ENCODE results near the gene ACOX1.

Gene ACOX1

DNA sequence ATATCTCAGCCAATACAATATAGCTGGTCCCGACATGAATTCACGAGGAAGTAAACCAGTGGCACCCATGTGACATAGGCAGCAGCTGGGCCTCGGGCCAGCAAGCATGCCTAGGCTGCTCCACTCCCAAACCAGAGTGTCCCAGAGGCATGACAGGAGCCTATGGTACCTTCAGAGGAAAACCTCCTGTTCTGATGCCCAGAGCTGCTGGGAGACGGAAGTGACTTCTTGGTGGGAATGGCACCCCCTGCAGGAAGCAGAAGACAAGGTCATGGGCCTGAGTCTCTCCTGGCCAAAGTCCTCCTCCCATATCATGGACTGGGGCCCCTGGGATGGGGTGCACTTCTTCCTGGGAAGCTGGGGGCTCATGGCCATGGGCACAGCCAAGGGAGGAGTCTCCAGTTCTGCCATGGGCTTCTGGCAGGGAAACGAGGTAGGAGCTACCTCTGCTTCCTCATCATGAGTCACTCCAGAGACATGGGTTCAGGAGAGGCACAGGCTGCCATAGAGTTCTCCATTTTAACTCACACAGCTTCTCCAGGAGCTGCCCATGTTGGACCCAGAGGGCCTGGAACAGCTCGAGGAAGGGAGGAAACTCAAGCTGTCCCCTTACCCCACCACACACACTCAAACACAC lies 51.6 kb downstream of the ACOX1 start:
- FAIRE-seq: no peak

DNA sequence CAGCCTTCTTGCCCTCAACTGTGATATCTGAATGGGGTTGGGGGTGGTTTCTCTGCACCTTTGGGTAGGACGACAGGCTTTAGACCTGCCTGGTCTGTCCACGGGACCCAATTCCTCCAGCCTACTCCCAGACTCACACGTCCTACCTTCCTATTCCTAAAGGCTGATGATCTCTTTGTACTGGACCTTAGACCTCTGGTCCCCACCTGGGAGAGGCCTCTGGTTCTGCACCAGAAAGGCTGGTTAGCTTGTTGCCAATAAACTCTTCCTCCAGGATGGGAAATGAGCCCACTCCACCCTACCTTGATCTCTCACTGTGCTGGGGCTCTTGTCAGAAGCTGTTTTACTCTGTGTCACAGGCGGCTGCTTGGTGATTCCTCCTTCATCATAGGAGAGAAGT lies 52.5 kb downstream of the ACOX1 start:
- no peak for FAIRE-seq

DNA sequence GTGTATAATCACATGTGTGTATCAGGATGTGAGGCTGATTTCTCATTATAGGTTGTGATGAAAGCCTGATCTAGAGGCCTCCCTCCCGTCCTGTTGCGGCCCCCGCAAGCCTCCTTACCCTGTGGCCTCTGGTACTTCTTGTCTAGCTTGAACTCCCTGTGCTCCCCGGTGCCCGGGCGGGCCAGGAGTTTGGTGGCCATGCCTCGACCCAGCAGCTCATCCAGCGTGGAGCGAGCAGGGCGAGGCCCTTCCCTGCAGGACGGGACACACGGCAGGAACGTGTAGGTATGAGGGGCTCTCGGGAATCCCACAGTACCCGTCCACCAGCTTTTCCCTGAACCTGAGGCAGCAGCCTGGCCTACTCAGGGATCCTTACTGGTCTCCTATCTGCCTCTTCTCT lies 53.1 kb downstream of the ACOX1 start:
- FAIRE-seq: no peak

DNA sequence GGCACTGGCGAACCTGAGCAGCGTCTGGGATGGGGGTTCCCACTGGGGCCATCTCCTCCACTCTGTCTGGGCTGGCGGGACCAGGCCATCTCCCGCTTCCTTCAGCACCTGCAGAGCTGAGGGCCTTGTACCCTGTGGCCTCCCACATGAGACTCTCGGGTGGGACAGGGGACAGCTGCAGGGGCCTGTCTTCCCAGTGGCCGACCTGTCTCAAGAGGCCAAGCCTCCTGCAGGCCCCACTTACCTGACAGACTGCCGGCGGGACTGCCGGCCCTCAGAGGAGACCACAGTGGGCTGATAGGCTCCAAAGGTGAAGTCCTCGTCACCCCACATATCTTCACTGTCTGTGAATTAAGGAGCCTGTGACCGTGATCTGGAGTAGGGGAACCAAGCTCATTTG lies 53.9 kb downstream of the ACOX1 start:
- no peak for FAIRE-seq

DNA sequence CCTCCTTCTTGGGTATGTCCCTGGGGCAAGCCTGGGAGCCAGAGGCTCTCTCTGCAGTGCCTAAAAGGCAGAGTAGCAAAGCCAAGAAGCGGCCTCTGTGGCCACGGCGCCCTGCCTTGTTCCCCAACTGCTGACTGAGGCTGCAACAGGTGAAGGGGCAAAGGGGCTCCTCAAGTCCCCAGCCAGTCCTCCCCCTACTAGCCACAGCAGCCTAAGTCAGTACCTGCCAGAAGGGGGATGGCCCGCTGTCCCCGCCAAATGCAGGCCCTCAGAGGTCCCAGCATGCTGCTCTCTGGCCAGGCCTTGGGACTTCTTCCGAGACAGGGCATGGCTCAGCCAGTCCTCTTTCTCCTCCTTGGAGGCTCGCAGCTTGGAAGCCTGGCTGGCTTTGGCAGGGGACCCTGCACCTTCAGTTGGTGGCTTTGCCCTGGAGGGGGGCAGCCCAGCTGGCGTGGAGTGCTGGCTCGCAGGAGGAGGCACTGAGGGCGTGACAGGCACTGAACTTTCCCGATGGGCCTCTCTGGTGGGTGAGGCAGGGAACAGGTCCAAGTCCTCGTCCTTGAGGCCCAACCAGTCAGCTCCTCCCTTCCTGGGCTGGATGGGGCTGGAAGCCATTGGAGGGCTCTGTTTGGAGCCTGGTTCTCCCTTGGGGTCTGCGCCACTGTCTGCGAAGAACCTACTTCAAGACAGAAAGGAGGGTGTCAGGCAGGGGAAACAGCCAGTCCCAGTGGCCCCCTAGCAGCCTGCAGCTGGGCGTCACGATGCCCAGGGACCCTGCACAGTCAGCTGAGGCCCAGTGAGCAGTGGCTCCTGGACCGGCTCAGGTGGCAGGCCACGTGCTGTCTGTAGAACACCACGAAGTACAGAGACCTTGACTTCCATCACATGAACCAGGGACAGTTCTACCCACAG lies 55.7 kb downstream of the ACOX1 start:
- FAIRE-seq: no peak

DNA sequence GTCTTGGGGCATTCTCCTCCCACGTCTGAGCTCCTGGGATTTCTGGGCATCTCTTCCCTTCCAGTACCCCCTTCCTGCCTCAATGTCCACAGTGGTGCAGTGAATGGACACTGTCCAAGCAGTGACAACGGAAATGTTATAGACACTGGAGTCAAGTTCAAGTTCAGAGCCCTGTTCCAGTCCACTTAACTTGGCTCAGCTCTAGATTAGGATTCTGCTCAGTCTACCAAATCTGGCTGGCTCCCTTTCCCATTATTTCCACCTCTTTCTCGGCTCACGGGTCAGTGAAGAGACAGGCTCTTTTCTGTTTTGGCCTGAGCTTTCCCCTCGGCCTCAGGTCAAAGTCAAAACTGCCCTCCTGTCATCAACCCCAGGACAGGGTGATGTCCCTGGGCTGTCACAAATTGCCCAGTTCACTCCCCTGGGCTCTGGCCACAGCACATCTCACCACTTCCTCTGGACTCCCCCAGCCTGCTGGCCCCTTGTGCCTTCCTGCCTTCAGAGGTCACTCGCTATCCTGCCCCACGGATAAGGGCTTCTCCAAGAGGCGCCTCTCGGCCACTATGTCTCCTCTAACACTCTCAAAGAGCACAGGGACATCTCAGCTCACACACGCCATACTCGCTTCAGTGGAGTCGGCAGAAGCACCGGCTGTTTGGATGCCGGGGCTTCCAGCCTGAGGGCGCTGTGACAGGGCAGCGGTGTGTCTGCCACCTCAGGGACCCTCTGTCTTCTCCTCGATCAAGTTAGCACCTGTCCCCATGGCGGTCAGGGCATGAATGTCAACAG lies 56.6 kb downstream of the ACOX1 start:
- no peak for FAIRE-seq

DNA sequence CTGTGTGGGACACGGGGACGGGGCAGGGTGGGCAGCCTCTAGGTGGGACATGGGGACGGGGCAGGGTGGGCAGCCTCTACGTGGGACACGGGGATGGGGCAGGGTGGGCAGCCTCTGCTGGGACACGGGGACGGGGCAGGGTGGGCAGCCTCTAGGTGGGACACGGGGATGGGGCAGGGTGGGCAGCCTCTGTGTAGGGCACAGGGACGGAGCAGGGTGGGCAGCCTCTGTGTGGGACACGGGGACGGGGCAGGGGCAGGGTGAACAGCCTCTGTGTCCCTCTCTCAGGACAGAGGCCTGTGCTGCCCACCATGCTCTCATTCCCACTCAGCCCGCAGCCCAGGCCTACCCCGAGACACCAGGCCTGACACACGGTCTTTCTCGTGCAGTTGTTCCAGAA lies 57.4 kb downstream of the ACOX1 start:
- no peak for FAIRE-seq

DNA sequence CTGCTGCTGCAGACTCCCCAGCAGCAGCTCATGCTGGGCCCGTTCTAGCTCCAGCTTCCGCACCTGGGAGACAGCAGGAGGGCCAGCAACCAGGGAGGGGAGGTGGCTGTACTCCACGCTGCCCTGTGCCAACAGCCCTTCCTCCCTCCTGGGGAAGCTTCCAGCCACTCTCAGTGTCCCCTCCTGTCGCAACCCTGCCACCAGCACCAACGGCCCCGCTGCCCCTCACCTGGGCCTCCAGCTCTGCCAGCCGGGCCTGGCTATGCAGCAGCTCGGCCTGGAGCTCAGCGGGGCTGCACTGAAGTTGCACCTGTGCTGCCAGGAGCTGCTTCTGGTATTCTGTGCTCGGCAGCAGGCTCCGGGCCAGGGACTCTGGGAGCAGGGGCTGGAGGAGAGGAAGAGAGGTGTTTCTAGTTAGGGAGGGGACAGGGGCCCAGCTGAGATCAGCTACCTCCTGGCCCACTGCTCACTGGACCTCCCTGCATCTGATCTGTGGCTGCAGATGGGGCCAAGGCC lies 58.9 kb downstream of the ACOX1 start:
- no peak for FAIRE-seq

DNA sequence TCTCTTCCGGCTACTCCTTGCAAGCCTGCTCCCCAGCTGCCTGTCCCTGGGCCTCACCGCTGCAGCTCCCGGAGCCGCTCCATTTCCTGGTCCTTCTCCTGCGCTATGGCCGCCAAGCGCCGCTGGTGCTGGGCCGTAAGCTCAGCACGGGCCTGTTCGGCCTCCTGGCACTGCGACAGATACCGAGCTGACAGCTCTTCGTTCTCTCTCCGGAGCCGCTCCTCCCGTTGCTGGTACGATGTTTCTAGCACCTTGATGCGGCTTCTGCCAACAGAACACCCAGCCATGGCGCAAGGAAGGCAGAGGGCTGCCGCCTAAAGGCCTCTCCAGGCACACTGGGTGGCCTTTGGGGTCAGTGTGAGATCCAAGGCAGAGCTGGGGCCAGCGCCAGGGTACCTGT lies 59.4 kb downstream of the ACOX1 start:
- FAIRE-seq: no peak

DNA sequence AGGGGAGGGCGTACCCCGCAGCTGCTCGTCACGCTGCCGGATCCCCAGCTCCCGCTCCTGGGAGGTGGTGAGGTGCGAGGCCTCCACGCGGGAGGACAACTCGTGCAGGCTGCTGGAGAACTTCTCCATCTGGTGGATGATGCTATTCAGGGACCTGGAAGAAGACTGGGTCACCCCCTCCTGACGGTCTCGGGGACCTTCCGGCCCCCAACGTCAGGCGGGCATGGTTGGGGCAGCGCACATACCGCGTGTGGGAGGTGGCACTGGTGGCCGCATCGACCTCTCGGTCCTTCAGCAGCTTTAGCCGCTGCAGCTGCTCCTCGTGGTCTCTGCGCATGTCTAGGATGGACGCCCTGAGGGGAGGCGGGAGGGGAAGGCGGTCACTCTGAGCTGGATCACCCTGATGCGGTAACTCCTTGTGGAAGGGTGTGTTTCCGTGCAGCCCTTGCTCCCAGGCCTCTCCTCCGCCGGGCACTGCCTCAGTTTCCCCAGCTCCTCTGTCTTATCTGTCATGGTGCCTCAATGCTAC lies 61.0 kb downstream of the ACOX1 start:
- no peak for FAIRE-seq

DNA sequence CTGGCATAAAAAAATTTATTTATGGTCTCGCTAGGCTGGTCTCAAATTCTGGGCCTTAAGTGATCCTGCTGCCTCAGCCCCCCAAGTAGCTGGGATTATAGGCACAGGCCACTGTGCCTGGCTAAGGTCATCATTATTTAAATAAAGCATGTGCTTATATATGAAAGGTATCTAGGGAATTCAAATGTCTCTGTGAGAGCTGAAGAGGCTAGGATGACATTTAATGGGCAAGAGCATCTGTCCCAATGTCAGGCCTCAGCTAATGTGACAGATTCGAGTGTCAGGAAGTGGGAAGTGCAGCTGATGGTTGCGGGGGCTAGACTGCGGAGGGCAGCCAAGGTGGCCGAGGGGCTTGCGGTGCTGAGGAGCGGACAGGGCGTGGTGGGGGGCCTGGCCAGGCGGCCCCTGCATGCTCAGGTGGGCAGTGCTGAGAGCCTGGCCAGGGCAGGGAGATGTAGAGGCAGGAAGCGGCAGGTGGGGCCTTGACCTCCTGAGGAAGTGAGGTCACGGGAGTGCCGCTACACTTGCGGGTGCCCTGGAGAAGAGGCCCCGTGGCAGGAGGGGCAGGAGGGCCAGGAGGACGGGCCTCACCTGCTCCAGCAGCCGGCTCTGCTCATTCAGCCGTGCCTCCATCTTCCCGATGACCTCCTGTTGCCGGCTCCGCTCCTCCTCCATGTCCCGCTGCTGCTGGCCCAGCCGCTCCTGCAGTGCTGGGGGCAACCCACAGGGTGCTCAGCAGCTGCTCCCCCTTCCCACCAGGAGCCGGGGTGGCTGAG lies 61.6 kb downstream of the ACOX1 start:
- FAIRE-seq: no peak

DNA sequence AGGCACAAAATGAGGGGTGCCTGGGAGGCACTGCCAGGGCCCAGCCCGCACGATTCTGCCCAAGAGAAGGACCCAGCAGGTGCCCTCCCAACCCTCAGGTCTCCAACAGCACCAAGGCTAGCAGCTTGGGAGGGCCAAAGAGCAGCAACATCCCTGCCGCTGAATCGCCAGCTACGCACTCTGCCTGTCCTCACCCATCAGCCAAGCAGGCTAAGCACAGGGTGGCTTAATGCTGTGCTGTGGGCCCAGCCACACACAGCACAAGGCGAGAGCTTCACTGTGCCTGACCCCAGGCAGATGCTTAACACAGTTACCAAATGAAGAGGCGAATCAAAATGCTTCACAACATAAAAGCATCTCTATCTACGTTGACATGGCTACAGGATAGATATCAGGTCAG lies 63.7 kb downstream of the ACOX1 start:
- FAIRE-seq: no peak

DNA sequence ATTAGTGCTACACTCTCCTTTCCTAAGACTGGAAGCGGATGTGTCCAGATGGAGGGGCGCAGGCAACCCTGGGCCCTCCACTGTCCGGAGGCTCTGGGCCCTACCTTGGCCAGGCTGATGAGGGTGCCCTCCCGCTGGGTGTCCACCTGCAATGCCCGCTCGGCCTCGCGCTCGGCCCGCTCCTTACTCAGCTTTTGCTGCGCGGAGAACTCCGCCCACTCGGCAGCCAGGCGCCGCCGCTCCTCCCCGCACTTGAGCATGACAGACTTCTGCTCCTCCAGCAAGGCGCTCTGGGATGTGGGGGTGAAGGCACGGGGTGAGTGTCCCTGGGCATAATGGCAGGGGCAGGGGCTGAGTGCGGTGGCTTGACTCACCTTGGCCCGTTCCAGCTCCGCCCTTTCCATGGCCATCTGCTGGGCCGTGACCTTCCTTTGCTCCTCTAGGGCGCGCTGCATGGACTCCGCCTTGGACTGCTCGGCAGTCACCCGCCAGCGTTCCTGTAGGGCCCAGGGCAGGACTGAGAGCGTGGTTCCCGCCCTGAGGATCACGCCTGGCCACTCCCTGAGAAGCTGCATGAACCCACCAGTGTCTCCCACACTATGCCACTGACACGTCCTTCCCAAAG lies 64.2 kb downstream of the ACOX1 start:
- FAIRE-seq: no peak

DNA sequence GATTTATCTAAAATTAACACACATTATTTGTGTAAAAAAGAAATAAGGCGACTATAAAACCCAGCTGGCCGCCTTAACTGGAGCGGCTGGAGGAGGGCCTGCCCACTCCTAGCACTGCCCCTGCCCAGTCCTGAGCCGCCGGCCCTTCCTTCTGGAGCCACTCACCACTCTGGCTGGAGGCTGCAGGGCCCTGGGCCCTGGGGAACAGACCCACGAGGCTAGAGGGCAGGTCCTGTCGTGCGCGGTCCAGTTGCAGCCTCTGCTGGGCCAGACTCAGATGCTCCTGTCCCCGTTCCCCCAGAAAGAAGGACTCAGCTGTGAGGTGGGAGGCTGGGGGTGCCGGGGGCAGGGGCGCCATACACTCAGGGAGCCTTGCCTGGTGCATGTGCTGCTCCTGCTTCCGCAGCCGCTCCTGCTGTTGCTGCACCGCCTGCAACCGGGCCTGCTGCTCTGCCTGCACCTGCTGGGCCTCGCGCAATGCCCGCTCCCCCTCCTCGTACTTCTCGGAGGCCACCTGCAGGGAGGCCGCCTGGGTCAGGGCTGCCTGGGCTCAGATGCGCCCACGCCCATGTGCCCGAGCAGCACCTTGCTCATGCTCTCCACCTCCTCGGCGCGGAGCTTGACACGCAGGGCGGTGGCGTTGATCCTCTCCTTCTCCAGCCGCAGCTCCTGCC lies 65.3 kb downstream of the ACOX1 start:
- no peak for FAIRE-seq

DNA sequence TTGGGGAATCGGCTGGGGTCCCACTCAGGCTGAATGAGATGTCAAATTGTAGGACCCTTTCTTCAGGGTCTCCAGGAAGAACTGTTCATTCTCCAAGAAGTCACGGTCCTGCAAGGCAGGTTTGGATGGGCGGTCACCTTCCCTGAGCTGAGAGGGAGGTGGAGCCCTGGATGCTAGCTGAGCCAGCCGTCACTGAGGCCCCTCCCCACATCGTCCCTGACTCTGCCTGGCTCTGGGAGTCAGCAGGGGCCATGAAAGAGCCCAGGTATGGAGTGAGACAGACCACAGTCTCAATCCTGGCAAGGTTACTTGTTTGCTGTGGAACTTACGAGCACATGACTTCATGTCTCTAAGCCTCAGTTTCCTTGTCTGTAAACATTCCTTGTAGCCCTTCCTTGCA lies 68.3 kb downstream of the ACOX1 start:
- no peak for FAIRE-seq

DNA sequence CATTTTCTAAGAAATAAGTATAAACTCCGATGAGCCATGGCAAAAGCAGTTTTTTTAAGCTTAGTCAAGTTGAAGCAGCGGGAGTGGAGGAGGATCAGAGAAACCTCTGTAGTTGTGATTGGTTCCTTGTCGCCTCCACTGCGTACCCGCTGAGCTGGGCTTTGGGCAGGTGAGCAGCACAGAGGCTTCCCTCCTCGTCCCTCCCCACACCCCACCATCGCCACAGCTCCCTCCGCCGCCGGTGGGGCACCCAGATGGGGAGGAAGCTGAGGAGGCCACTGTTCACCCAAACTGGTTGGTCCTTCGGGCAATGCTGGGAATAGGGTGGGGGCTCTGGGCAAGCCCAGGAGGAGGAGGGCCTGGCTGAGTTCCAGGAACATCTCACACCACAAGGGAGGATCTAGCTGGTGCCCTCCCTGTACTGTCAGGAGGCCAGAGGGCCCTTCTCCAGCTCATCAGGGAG lies 69.1 kb downstream of the ACOX1 start:
- no peak for FAIRE-seq

DNA sequence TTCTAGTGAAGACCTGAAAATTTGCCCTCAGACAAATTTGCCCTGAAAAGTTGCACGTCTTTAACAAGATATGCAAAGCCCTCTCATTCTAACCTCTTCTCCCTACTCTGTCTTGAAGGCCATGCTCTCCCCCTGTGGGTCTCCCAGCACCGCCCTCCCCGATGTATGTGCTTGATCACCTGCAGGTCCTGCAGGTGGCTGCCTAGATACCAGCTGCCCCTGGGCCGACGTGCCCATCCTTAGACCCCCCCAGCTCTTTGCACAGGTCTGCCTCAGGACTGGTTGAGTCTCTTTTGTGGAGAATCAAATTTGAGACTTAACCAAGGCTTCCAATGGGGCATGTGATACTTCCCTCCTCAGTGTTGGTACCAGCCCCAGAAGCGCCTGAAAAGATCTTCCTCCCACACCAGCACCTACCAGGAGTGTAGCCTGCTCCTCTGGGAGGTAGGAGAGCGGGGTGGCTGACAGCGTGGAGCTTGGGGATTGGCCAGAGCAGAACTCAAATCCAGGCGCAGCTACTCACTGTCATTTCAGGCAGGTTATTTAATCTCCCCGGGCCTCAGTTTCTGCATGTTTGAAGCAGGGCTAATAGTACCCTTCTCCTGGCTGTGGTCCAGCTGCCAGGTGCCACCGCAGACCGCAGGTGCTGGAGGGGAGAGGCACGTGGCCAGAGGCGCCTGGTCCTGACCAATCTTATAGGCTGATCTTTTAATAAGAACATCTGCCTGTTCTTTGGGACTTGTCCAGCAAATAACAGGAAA lies 69.7 kb downstream of the ACOX1 start:
- no peak for FAIRE-seq

DNA sequence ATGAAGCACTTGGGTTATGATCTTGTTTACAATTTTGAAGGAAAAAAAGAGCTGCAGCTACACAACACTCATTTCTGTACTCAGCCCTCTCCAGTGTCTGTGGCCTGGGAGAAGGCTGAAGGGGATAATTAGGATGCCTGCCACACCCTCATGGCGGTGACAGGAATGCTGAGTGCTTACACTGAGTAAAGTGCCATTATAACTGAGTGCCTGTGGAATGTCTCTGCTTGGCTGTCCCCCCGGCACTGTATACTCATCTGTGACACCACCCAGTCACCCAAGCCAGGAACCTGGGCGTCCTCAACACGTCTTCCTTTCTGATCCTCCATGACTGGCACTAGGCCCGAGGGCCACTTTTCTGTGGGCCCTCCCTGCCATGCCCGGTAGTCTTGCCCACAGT lies 70.8 kb downstream of the ACOX1 start:
- no peak for FAIRE-seq

DNA sequence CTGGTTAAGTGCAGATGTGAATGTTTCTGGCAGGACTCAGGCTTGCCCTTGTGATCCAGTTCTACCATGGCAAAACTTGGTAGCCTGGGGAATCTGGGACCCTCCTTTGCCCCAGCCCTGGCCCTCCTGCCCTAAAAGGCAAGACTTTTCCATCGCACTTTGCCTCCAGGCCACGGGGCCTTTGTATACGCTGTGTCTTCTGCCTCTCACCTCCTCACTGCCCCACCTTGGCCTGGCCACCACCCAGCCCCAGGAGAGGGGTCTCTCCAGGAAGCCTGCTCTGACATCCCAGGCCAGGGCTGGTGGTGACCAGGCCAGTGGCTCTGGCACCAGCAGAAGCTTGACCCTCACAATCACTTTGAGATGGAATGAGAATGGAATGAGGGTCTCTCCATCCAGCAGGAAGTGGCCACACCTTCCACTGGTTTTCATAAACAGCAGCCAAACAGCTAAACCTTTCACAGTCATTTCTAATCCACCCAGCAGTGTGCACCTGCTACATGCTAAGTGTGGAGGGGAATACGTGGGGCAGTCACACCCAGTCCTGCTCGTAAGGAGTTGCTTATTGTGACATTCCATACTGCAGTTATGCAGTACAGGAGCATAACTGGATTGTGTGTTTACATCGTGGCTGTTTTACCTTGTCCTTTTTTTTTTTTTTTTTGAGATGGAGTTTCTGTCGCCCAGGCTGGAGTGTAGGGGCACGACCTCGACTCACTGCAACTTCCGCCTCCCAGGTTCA lies 72.7 kb downstream of the ACOX1 start:
- no peak for FAIRE-seq

All from TTC549 (cell line).